Calu3 (cell line): ENCODE results near the gene IFT88. TPM values are rescaled to one million over a fixed set of nuclear protein-coding genes. Genes with fewer than 3 reads are reported as not detected.
"Not testable (repeated sequence)": the region's sequence is repeated elsewhere in the genome, so short reads cannot be mapped to it uniquely, and the experiment has no call there.

Experiments
- BruUV-seq: library from RNA; stranded (reverse); fragments of 400-500 nt; replicated peaks from 2 replicates; lab custom pipeline; 2021; lab: Mats Ljungman, UMichigan
- CTCF ChIA-PET: fragments of 300-600 bp; sonication (Branson Sonifier 250); formaldehyde crosslinking; loops from one replicate; lab custom pipeline; 2022; ENCODE audit warnings: antibody characterized with exemption; lab: Charles Lee
- DNase-seq: peaks from one replicate; pipeline ENCODE4 v3.0.0; 2022
- H3K27ac Mint-ChIP-seq: one replicate; pipeline ENCODE4 v1.8.0; 2022; ENCODE audit warnings: mixed read lengths; ENCODE audit not compliant: unreplicated experiment
- H3K27me3 Mint-ChIP-seq: one replicate; pipeline ENCODE4 v1.8.0; 2022; ENCODE audit warnings: mixed read lengths; ENCODE audit not compliant: unreplicated experiment
- H3K36me3 Mint-ChIP-seq: one replicate; pipeline ENCODE4 v1.8.0; 2022; ENCODE audit warnings: mild to moderate bottlenecking, moderate library complexity, mixed read lengths; ENCODE audit not compliant: insufficient read depth, unreplicated experiment
- H3K4me1 Mint-ChIP-seq: one replicate; pipeline ENCODE4 v1.8.0; 2022; ENCODE audit warnings: mild to moderate bottlenecking, low read depth, mixed read lengths; ENCODE audit not compliant: unreplicated experiment
- H3K4me3 Mint-ChIP-seq: one replicate; pipeline ENCODE4 v1.8.0; 2022; ENCODE audit warnings: mild to moderate bottlenecking, low read depth, moderate library complexity, mixed read lengths; ENCODE audit not compliant: unreplicated experiment
- H3K9me3 Mint-ChIP-seq: one replicate; pipeline ENCODE4 v1.8.0; 2022; ENCODE audit warnings: low read depth, mixed read lengths; ENCODE audit not compliant: unreplicated experiment
- CTCF ChIP-seq: fragments of 200-600 bp; IDR thresholded peaks from one replicate; pipeline ENCODE4 v1.8.0; 2022; ENCODE audit warnings: antibody characterized with exemption; ENCODE audit not compliant: unreplicated experiment
- intact Hi-C: fragments of 100-400 bp; cut with micrococcal nuclease; formaldehyde crosslinking; loops from one replicate; pipeline ENCODE4 v1.10.0; 2022; ENCODE audit not compliant: unreplicated experiment
- total RNA-seq: library from RNA; stranded (reverse); gene quantifications from 2 replicates; pipeline ENCODE4 v1.2.3, GENCODE V29; 2022

IFT88 gene
- total RNA-seq, 1 experiment from 2014 or later = 13.6 TPM

- CTCF ChIA-PET = no interaction called here
These were observed 112.9 kb downstream of the IFT88 start for GRCh38 chr13:20679879-20680278.

GRCh38 chr13:20680416-20681080 lies 113.6 kb downstream of the IFT88 start:
- intact Hi-C loops = no loop called here
- Mint-ChIP-seq H3K27me3 (no peaks in the 10 kb centered on the region), H3K4me3 (no peak overlapping the region), H3K36me3 (no peaks in the 10 kb centered on the region), H3K27ac (no peak overlapping the region), H3K4me1 (no peaks in the 10 kb centered on the region), H3K9me3 (no peaks in the 10 kb centered on the region)
- CTCF ChIA-PET = no interaction called here
- no peak for TF ChIP-seq CTCF
- no TSS peak for BruUV-seq
- DNase-seq = no peak

More at GRCh38 chr13:20679879-20680278, 112.9 kb downstream of the IFT88 start:
- Mint-ChIP-seq H3K4me3 (no peak overlapping the region), H3K27me3 (no peaks in the 10 kb centered on the region), H3K9me3 (no peaks in the 10 kb centered on the region), H3K36me3 (no peaks in the 10 kb centered on the region), H3K4me1 (no peaks in the 10 kb centered on the region), H3K27ac (no peak overlapping the region)
- no peak for DNase-seq
- TF ChIP-seq CTCF = no peak
- no TSS peak for BruUV-seq
- intact Hi-C loops = no loop called here

GRCh38 chr13:20681481-20681880 lies 114.5 kb downstream of the IFT88 start:
- H3K4me1 Mint-ChIP-seq, H3K4me3 Mint-ChIP-seq, DNase-seq, BruUV-seq, H3K27ac Mint-ChIP-seq, H3K27me3 Mint-ChIP-seq, H3K9me3 Mint-ChIP-seq, intact Hi-C loops, H3K36me3 Mint-ChIP-seq: not testable (repeated sequence)
- CTCF ChIA-PET = interaction anchor here (0.5 to 0.8 kb wide), 2 partner anchors 11 to 178 kb away, joined by 3 to 4 read pairs; no protein-coding TSS in a partner anchor

GRCh38 chr13:20682061-20682460 lies 115.1 kb downstream of the IFT88 start:
- BruUV-seq = no TSS peak
- Mint-ChIP-seq H3K27me3 (no peaks in the 10 kb centered on the region), H3K36me3 (no peaks in the 10 kb centered on the region), H3K4me3 (no peak overlapping the region), H3K4me1 (no peaks in the 10 kb centered on the region), H3K9me3 (no peaks in the 10 kb centered on the region), H3K27ac (no peak overlapping the region)
- intact Hi-C loops = no loop called here
- no peak for DNase-seq
- CTCF ChIA-PET = interaction anchor here (0.8 kb wide), 1 partner anchor 12 kb away, joined by 3 read pairs; no protein-coding TSS in a partner anchor
- TF ChIP-seq CTCF = no peak

GRCh38 chr13:20684041-20684440 lies 117.1 kb downstream of the IFT88 start:
- Mint-ChIP-seq H3K36me3 (no peaks in the 10 kb centered on the region), H3K27me3 (no peaks in the 10 kb centered on the region), H3K27ac (no peak overlapping the region), H3K4me1 (no peaks in the 10 kb centered on the region), H3K9me3 (no peaks in the 10 kb centered on the region), H3K4me3 (no peak overlapping the region)
- DNase-seq = no peak
- BruUV-seq = no TSS peak
- no peak for TF ChIP-seq CTCF
- intact Hi-C loops = no loop called here
- CTCF ChIA-PET = no interaction called here
